Cardiac muscle cell (in vitro differentiated cells and primary cell): ENCODE data around the gene KLHL30. TPM values are rescaled to one million over a fixed set of nuclear protein-coding genes. Genes with fewer than 3 reads are reported as not detected.
A peak's percentile ranks its signal among the peaks of the same experiment; 100 is the strongest.

Experiments
- DNase-seq, 2 donors: peaks; one replicate each; pipeline versions ENCODE4 v3.0.0 to v3.0.0-alpha.2; 2010 to 2017; ENCODE audit warnings: low read depth in 1 of 2, low spot score in 1 of 2
- H3K27ac ChIP-seq: fragments of 200-600 bp; sonication (generic); 2 replicates; pipeline ENCODE4 v1.5.1; 2016
- H3K27me3 ChIP-seq: fragments of 200-600 bp; sonication (generic); 2 replicates; pipeline ENCODE4 v1.6.0; 2016; ENCODE audit warnings: control low read depth
- H3K36me3 ChIP-seq: fragments of 200-600 bp; sonication (generic); 2 replicates; pipeline ENCODE4 v1.5.1; 2016; ENCODE audit warnings: control low read depth
- H3K4me1 ChIP-seq: fragments of 200-600 bp; sonication (generic); 2 replicates; pipeline ENCODE4 v1.8.1; 2017; ENCODE audit warnings: low read depth, mild to moderate bottlenecking, mixed run types
- H3K4me3 ChIP-seq: fragments of 200-600 bp; sonication (generic); 2 replicates; pipeline ENCODE4 v1.5.1; 2016; ENCODE audit warnings: mild to moderate bottlenecking
- H3K9me3 ChIP-seq: fragments of 200-600 bp; sonication (generic); 2 replicates; pipeline ENCODE4 v1.5.1; 2017; ENCODE audit warnings: low read depth, mild to moderate bottlenecking, control low read depth
- polyA plus RNA-seq: library from polyadenylated mRNA; unstranded; fragments of >200 nt; fragmentation: Nextera tagmentation; extraction: Ambion mirVana; gene quantifications from 2 replicates; pipeline ENCODE4 v1.2.1, GENCODE V29; 2016
- total RNA-seq: library from RNA; depleted of rRNA; stranded (reverse); fragments of >200 nt; gene quantifications from 2 replicates; pipeline ENCODE4 v1.2.3, GENCODE V29; 2016
- TF ChIP-seq, protein P1 (sequence below): IDR thresholded peaks from 2 replicates; pipeline ENCODE4 v1.5.1; 2012; ENCODE audit warnings: low read depth, mild to moderate bottlenecking, low read length

KLHL30 gene
- total and polyA plus RNA-seq, 2 experiments from 2014 or later, result 6.7 to 31.7 TPM

DNA sequence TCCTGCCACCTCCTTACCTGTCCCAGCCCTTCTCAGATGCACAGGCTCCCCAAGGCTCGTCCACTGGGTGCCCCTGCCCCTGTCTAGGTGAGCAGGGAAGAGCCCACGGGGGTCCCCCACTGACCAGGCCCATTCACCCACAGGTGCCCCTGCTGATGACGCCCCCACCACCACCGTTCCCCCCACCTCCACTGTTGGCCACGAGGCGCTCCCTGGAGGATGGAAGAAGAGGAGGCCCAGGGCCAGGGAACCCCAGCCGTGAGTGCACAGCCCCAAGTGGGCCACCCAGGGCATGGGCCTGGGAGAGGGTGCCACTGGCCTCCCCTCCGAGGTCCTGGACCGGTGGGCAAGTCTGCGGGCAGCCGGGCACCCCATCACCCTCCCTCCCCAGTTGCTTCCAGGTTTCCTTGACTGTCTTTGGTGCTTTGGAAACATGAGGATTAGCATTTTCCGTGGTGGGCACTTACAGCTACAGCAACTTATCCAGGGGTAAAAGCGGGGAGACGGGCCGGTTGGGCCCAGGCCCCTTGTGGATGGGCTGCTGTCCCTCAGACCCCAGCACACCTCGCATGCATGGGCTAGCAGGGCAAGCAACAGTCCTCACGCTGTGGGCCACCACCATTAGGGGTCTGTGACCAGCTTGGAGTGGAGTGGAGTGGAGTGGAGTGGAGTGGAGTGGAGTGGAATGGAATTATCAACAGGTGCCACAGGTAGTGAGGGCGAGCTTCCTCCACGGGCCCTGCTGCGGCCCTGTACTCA is 13.2 kb upstream of the KLHL30 start:
- Histone ChIP-seq H3K4me3 (no peak overlapping the region), H3K27ac (no peak overlapping the region), H3K36me3 (no peaks in the 10 kb centered on the region), H3K9me3 (no peaks in the 10 kb centered on the region), H3K27me3 (no peaks in the 10 kb centered on the region), H3K4me1 (peaks cover 7% of the 10 kb centered on the region)
- DNase-seq, result no peak
- TF ChIP-seq, protein P1, sequence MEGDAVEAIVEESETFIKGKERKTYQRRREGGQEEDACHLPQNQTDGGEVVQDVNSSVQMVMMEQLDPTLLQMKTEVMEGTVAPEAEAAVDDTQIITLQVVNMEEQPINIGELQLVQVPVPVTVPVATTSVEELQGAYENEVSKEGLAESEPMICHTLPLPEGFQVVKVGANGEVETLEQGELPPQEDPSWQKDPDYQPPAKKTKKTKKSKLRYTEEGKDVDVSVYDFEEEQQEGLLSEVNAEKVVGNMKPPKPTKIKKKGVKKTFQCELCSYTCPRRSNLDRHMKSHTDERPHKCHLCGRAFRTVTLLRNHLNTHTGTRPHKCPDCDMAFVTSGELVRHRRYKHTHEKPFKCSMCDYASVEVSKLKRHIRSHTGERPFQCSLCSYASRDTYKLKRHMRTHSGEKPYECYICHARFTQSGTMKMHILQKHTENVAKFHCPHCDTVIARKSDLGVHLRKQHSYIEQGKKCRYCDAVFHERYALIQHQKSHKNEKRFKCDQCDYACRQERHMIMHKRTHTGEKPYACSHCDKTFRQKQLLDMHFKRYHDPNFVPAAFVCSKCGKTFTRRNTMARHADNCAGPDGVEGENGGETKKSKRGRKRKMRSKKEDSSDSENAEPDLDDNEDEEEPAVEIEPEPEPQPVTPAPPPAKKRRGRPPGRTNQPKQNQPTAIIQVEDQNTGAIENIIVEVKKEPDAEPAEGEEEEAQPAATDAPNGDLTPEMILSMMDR, result no peak

DNA sequence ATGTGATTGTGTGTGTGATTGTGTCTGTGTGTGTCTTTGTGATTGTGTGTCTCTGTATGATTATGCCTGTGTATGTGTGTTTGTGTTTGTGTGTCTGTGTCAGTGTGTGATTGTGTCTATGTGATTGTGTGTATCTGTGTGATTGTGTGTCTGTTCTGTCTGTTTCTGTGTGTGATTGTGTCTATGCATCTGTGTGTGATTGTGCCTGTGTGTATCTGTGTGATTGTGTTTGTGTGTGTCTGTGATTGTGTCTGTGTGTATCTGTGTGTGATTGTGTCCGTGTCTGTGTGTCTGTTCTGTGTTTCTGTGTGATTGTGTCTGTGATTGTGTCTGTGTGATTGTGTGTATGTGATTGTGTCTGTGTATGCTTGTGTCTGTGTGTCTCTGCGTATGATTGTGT is 12.1 kb upstream of the KLHL30 start:
- Histone ChIP-seq H3K9me3 (no peaks in the 10 kb centered on the region), H3K27ac (no peak overlapping the region), H3K4me1 (peaks cover 7% of the 10 kb centered on the region), H3K4me3 (no peak overlapping the region), H3K36me3 (no peaks in the 10 kb centered on the region), H3K27me3 (no peaks in the 10 kb centered on the region)
- no peak for DNase-seq
- TF ChIP-seq, protein P1, result no peak

DNA sequence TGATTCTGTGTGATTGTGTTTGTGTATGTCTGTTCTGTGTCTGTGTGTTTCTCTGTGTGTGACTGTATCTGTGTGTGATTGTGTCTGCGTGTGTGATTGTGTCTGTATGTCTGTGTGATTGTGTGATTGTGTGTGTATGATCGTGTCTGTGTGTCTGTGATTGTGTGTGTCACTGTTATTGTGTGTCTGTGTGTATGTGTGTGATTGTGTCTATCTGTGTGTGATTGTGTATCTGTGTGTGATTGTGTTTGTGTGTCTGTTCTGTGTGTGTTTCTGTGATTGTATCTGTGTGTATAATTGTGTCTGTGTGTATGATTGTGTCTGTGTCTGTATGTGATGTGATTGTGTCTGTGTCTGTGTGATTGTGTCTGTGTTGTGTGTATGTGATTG is 11.7 kb upstream of the KLHL30 start:
- H3K36me3 ChIP-seq, result no peaks in the 10 kb centered on the region

DNA sequence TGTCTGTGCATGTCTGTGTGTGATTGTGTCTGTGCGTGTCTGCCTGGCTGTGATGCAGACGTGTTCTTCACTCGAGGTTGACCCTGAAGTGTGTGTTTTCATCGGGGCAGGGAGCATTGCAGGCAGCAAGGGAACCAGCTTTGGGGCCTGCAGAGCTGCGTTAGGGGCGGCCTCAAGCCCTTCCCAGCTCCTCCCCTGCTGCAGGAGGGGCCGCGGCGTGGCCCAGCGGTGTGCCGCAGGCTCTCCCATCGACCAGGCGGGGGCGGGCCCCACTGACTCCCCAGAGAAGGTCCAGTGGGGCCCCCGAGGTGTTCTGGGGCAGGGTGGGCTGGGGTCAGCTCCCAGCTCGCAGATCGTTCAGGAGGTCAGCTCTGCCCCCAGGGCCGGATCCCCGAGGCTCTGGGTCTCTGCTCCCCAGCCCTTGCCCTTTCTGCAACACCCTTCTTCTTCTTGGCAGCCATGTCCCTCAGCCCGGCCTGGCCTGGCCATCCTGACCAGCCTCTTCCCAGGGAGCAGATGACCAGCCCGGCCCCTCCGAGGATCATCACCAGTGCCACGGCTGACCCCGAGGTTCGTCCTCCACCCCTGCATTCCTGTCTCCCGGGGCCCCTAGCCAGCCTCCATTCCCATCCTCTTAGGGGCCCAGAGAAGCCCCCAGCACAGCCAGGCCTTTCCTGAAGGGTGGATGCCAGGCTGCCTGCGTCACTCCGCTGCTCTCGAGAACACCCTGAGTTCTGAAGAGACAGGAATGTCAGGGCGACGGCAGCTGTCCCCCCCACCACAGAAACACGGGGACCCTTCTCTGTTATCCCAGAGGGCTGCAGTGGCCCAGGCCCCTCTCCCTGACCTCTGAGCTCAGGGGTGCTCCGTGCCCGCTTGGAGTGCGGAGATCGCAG is 11.1 kb upstream of the KLHL30 start:
- Histone ChIP-seq H3K9me3 (no peaks in the 10 kb centered on the region), H3K4me1 (peaks cover 7% of the 10 kb centered on the region), H3K36me3 (no peaks in the 10 kb centered on the region), H3K27me3 (no peaks in the 10 kb centered on the region), H3K27ac (no peak overlapping the region), H3K4me3 (no peak overlapping the region)
- peak; percentile 52 to 74 for DNase-seq
- TF ChIP-seq, protein P1, result peak; percentile 15

More for the DNA sequence above, 11.7 kb upstream of the KLHL30 start:
- H3K4me1 ChIP-seq, result peaks cover 7% of the 10 kb centered on the region
- no peaks in the 10 kb centered on the region for H3K9me3 ChIP-seq
- no peak overlapping the region for H3K27ac ChIP-seq
- H3K27me3 ChIP-seq, result no peaks in the 10 kb centered on the region
- no peak for DNase-seq
- TF ChIP-seq, protein P1, result no peak
- H3K4me3 ChIP-seq, result no peak overlapping the region

DNA sequence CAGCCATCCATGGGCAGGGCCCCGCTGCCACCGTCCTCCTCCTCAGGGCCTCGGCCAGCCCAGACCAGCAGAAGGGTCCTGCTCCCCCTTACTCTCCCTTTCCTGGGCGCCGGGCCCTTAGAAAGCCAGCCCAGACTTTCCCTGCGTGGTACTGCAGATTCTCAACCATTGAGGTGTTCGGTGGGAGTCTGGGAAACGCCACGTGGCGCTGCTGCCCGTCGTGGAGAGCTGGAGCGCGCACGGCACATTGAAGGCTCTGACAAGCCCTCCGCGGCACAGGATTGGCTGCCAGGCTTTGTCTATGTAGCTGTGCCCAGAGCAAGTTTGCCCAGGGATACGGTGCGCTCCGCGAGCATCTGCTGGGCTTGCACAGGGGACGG is 10.4 kb upstream of the KLHL30 start:
- Histone ChIP-seq H3K36me3 (no peaks in the 10 kb centered on the region), H3K9me3 (no peaks in the 10 kb centered on the region), H3K27ac (no peak overlapping the region), H3K27me3 (no peaks in the 10 kb centered on the region), H3K4me3 (no peak overlapping the region), H3K4me1 (peaks cover 7% of the 10 kb centered on the region)
- DNase-seq, result no peak
- TF ChIP-seq, protein P1, result no peak
